ENCODE measurements around the gene SLC28A3.

Gene SLC28A3

GRCh38 chr9:84283946-84284345 is 56.6 kb downstream of the SLC28A3 start:
- TF ChIP-seq, protein P1, sequence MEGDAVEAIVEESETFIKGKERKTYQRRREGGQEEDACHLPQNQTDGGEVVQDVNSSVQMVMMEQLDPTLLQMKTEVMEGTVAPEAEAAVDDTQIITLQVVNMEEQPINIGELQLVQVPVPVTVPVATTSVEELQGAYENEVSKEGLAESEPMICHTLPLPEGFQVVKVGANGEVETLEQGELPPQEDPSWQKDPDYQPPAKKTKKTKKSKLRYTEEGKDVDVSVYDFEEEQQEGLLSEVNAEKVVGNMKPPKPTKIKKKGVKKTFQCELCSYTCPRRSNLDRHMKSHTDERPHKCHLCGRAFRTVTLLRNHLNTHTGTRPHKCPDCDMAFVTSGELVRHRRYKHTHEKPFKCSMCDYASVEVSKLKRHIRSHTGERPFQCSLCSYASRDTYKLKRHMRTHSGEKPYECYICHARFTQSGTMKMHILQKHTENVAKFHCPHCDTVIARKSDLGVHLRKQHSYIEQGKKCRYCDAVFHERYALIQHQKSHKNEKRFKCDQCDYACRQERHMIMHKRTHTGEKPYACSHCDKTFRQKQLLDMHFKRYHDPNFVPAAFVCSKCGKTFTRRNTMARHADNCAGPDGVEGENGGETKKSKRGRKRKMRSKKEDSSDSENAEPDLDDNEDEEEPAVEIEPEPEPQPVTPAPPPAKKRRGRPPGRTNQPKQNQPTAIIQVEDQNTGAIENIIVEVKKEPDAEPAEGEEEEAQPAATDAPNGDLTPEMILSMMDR (IDR thresholded peaks at IDR 0.05; ENCODE audit: low read depth, low read length): no peak
- H3K4me3 ChIP-seq (ENCODE audit: low read depth, low read length): no peak overlapping the region

DNA sequence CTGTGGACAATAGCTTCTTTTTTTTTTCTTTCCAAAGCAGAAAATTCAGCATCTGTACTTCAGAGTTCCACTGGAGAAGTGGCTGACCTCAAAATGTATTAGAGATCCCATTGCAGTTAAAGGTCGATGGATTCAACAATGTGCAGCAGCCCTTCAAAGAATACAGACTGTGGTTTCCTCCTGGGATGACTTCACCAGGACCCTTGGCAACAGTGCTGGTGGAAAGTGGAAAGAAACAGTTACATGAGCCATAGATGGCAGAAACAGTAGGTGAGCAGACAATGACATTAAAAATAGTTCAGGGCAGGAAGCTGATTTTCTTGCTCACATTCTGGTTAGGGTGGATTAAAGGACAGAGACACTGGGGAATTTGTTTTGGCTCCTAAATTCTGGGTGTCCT is 62.4 kb downstream of the SLC28A3 start:
- TF ChIP-seq, protein P1 (IDR thresholded peaks at IDR 0.05; ENCODE audit: low read depth, low read length): no peak
- no peak overlapping the region for H3K4me3 ChIP-seq (ENCODE audit: low read depth, low read length)

DNA sequence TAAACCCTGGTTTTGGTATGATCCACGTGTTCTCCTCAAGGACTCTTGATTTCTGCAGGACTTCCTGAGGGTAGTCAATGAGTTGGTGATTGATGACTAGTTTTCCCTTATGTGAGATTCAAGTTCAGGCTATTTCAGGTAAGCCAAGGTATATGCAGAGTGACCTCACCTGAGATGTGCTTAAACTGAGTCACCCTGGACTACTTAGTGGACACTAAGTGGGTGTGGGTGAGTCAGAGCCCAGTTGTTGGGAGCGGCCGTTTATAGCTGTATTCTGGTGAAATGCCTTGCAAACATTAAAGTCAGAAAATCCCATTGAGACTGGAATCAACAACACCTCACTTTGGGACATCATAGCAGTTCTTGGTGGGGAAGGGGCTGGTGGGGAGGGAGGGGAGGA is 62.9 kb downstream of the SLC28A3 start:
- no peak overlapping the region for H3K4me3 ChIP-seq (ENCODE audit: low read depth, low read length)
- TF ChIP-seq, protein P1 (IDR thresholded peaks at IDR 0.05; ENCODE audit: low read depth, low read length): no peak

- no peak overlapping the region for H3K4me3 ChIP-seq (ENCODE audit: low read depth, low read length)
- TF ChIP-seq, protein P1 (IDR thresholded peaks at IDR 0.05; ENCODE audit: low read depth, low read length): no peak
Observed at GRCh38 chr9:84276741-84277140, 63.8 kb downstream of the SLC28A3 start.

- TF ChIP-seq, protein P1 (IDR thresholded peaks at IDR 0.05; ENCODE audit: low read depth, low read length): no peak
Observed at GRCh38 chr9:84271921-84272556, 68.5 kb downstream of the SLC28A3 start.

DNA sequence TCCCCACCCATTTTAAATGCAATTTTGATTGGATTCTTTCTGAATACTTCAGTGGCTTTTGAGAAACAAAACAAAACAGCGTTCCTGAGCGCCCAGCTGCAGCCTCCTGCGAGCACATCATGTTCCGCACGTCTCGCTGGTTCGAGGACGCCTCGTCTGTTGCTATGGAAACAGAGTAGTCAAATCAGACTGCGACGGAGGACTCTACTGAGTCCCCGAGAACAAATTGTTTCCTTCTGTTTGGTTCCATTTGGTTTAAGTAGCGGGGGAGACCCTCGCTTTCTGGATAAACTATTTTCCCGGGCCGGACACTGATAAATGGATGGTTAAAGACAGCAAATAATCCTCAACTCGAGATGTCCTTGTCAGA is 69.0 kb downstream of the SLC28A3 start:
- TF ChIP-seq, protein P1 (IDR thresholded peaks at IDR 0.05; ENCODE audit: low read depth, low read length): no peak
- H3K4me3 ChIP-seq (ENCODE audit: low read depth, low read length): peak overlapping the region; percentile 54

More at GRCh38 chr9:84271921-84272556, 68.5 kb downstream of the SLC28A3 start:
- H3K4me3 ChIP-seq (ENCODE audit: low read depth, low read length): peak overlapping the region; percentile 54

GRCh38 chr9:84270847-84271530 is 69.6 kb downstream of the SLC28A3 start:
- TF ChIP-seq, protein P1 (IDR thresholded peaks at IDR 0.05; ENCODE audit: low read depth, low read length): no peak
- peak overlapping the region; percentile 54; the same call in 1 of the 2 replicates for H3K4me3 ChIP-seq (ENCODE audit: low read depth, low read length)

All from WI38 (cell line).